ENCODE measurements around the gene USF1. TPM values are rescaled to one million over a fixed set of nuclear protein-coding genes. Genes with fewer than 3 reads are reported as not detected.

The USF1 gene
- total and polyA plus RNA-seq, 8 donors = 7.2 to 566 (median 60.5) TPM

- no peak for TF ChIP-seq CTCF (IDR thresholded peaks at IDR 0.05)
- TF ChIP-seq POLR2A (IDR thresholded peaks at IDR 0.05) = no peak
- TF ChIP-seq EP300 (IDR thresholded peaks at IDR 0.05) = no peak
- no peak for TF ChIP-seq POLR2AphosphoS5 (IDR thresholded peaks at IDR 0.05)
- 38 to 63% (median 53%) methylated on average over 2 of the region's 2 CpGs for WGBS, 5 donors
- Histone ChIP-seq H3K36me3 (peaks cover 17 to 48% (median 30%) of the 10 kb centered on the region in 4 donors), H3K4me1 (peaks cover 15 to 34% (median 26%) of the 10 kb centered on the region in 4 donors), H3K27ac (peak overlapping the region; percentile 91 to 99 (median 94)), H3K9me3 (peaks cover 0 to 8% (median 0%) of the 10 kb centered on the region in 4 donors), H3K4me3 (peak overlapping the region; percentile 86 to 96 (median 88)), H3K27me3 (no peaks in the 10 kb centered on the region)
- intact Hi-C loops (cut with DNase I; ENCODE audit: low total_unique reads) = no loop called here
- peak in 1 of 2 donors; percentile 58 for DNase-seq
These were observed 940 bp upstream of the USF1 start for GRCh38 chr1:161046605-161047228.

- Histone ChIP-seq H3K9me3 (peaks cover 0 to 8% (median 0%) of the 10 kb centered on the region in 4 donors), H3K27ac (peak overlapping the region; percentile 91 to 99 (median 94)), H3K27me3 (no peaks in the 10 kb centered on the region), H3K4me3 (peak overlapping the region; percentile 86 to 96 (median 88)), H3K4me1 (peaks cover 15 to 39% (median 26%) of the 10 kb centered on the region in 4 donors), H3K36me3 (peaks cover 28 to 52% (median 38%) of the 10 kb centered on the region in 4 donors)
- DNase-seq = peak; percentile 64 to 84
- intact Hi-C loops (cut with DNase I; ENCODE audit: low total_unique reads) = no loop called here
- 0 to 2% (median 1%) methylated on average over 31 to 48 of the region's 48 CpGs for WGBS, 5 donors
- TF ChIP-seq CTCF (IDR thresholded peaks at IDR 0.05) = no peak
- TF ChIP-seq EP300 (IDR thresholded peaks at IDR 0.05) = no peak
- TF ChIP-seq POLR2AphosphoS5 (IDR thresholded peaks at IDR 0.05) = no peak
- TF ChIP-seq POLR2A (IDR thresholded peaks at IDR 0.05) = peak in 1 of 4 donors; percentile 13
These were observed 655 bp downstream of the USF1 start for GRCh38 chr1:161044908-161045735.

- Histone ChIP-seq H3K9me3 (peaks cover 0 to 7% (median 0%) of the 10 kb centered on the region in 4 donors), H3K27ac (peak overlapping the region; percentile 35 to 99 (median 94)), H3K4me3 (peak overlapping the region; percentile 86 to 96 (median 88)), H3K4me1 (peaks cover 15 to 41% (median 27%) of the 10 kb centered on the region in 4 donors), H3K27me3 (no peaks in the 10 kb centered on the region), H3K36me3 (peaks cover 34 to 54% (median 42%) of the 10 kb centered on the region in 4 donors)
- intact Hi-C loops (cut with DNase I; ENCODE audit: low total_unique reads) = no loop called here
- no peak for DNase-seq
- TF ChIP-seq POLR2A (IDR thresholded peaks at IDR 0.05) (no peak), POLR2AphosphoS5 (IDR thresholded peaks at IDR 0.05) (no peak), EP300 (IDR thresholded peaks at IDR 0.05) (no peak), CTCF (IDR thresholded peaks at IDR 0.05) (no peak)
These were observed 1.3 kb downstream of the USF1 start for GRCh38 chr1:161044535-161044907.

- WGBS, 5 donors = 69 to 91% (median 82%) methylated on average over 5 of the region's 5 CpGs
- no peak for DNase-seq
- Histone ChIP-seq H3K4me3 (no peak overlapping the region), H3K27me3 (no peaks in the 10 kb centered on the region), H3K9me3 (no peaks in the 10 kb centered on the region), H3K4me1 (peaks cover 14 to 50% (median 34%) of the 10 kb centered on the region in 4 donors), H3K27ac (peak overlapping the region in 4 of 5 donors; percentile 30 to 81 (median 70)), H3K36me3 (peaks cover 37 to 44% (median 43%) of the 10 kb centered on the region in 4 donors)
- intact Hi-C loops (cut with DNase I; ENCODE audit: low total_unique reads) = no loop called here
- TF ChIP-seq CTCF (IDR thresholded peaks at IDR 0.05) = no peak
- no peak for TF ChIP-seq POLR2AphosphoS5 (IDR thresholded peaks at IDR 0.05)
- TF ChIP-seq EP300 (IDR thresholded peaks at IDR 0.05) = no peak
- no peak for TF ChIP-seq POLR2A (IDR thresholded peaks at IDR 0.05)
These were observed 6.2 kb downstream of the USF1 start for GRCh38 chr1:161039546-161039945.

Measured in stomach (tissue), 9 donors.